Measurements from ENCODE around the gene TRIM45. TPM values are rescaled to one million over a fixed set of nuclear protein-coding genes. Genes with fewer than 3 reads are reported as not detected.

Gene TRIM45
- polyA plus RNA-seq, 1 of the 3 experiments (the other 2 are of a cell fraction): 7.4 TPM

DNA sequence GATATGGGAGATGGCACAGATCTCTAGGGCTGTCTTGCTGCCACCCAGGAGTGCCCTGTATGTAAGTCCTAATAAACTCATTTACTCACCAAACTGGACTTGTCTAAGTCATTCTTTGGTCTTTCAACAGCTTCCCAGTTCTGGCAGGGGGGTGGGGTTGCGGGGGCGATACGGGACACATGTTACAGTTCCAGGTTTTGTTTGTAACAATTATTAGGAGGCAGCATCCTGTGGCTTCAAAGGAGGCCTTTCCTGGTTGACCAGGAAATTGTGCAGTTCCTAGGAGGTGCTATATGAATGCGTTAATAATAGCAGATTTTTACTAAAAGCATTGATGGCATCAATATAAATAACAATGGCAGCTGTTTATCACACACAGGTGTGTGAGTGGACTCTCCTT is 42.7 kb upstream of the TRIM45 start:
- H3K4me1 ChIP-seq (ENCODE audit: control insufficient read depth in 1 of 2, insufficient read depth in 2 of 2, low read depth in 1 of 2, low read length in 1 of 2): no peaks in the 10 kb centered on the region
- no peaks in the 10 kb centered on the region for H3K9me3 ChIP-seq
- no peaks in the 10 kb centered on the region for H3K36me3 ChIP-seq (replicated peaks in 1 of 2; ENCODE audit: control insufficient read depth in 1 of 2, insufficient read depth in 2 of 2, low read length in 1 of 2)
- H3K4me2 ChIP-seq: no peak overlapping the region
- no peak overlapping the region for H2AFZ ChIP-seq (ENCODE audit: low read depth)
- no peaks in the 10 kb centered on the region for H3F3A ChIP-seq (replicated peaks; ENCODE audit: insufficient read depth)
- WGBS (ENCODE audit: low lambda C conversion rate): 92% methylated on average over 4 of the region's 4 CpGs
- CTCF ChIA-PET: interaction anchor here (1.4 to 3.4 kb wide), 3 partner anchors 36 to 120 kb away, joined by 4 to 11 read pairs (median 5); no protein-coding TSS in a partner anchor
- H3K27me3 ChIP-seq (ENCODE audit: insufficient read depth): no peaks in the 10 kb centered on the region
- no peaks in the 10 kb centered on the region for H3K9me2 ChIP-seq
- POLR2A ChIA-PET: no interaction called here
- DNase-seq: no peak
- no peak overlapping the region for H3K4me3 ChIP-seq (ENCODE audit: low read depth in 2 of 2, low read length in 1 of 2)
- TF ChIP-seq EZH2phosphoT487 (IDR thresholded peaks at IDR 0.05; ENCODE audit: borderline replicate concordance, low read depth): no peak
- TF ChIP-seq, protein P1, sequence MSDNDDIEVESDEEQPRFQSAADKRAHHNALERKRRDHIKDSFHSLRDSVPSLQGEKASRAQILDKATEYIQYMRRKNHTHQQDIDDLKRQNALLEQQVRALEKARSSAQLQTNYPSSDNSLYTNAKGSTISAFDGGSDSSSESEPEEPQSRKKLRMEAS (IDR thresholded peaks at IDR 0.05; ENCODE audit: low read depth): no peak
- no peak for TF ChIP-seq FOXJ3 (CRISPR knock-in tag; IDR thresholded peaks at IDR 0.05)
- no peak for TF ChIP-seq MEF2A (IDR thresholded peaks at IDR 0.05; ENCODE audit: borderline replicate concordance, low read depth)
- no peak for TF ChIP-seq RFX5 (IDR thresholded peaks at IDR 0.05; ENCODE audit: low read length)
- TF ChIP-seq EP300 (IDR thresholded peaks at IDR 0.05; ENCODE audit: borderline replicate concordance in 1 of 2, low read depth in 1 of 2, low read length in 1 of 2): no peak
- TF ChIP-seq SIN3A (IDR thresholded peaks at IDR 0.05; ENCODE audit: borderline replicate concordance, low read depth, low read length): no peak
- no peak for TF ChIP-seq CHD2 (IDR thresholded peaks at IDR 0.05; ENCODE audit: low read length, partially characterized antibody)
- TF ChIP-seq NFIC (IDR thresholded peaks at IDR 0.05; ENCODE audit: borderline replicate concordance): no peak
- TF ChIP-seq, protein P2, sequence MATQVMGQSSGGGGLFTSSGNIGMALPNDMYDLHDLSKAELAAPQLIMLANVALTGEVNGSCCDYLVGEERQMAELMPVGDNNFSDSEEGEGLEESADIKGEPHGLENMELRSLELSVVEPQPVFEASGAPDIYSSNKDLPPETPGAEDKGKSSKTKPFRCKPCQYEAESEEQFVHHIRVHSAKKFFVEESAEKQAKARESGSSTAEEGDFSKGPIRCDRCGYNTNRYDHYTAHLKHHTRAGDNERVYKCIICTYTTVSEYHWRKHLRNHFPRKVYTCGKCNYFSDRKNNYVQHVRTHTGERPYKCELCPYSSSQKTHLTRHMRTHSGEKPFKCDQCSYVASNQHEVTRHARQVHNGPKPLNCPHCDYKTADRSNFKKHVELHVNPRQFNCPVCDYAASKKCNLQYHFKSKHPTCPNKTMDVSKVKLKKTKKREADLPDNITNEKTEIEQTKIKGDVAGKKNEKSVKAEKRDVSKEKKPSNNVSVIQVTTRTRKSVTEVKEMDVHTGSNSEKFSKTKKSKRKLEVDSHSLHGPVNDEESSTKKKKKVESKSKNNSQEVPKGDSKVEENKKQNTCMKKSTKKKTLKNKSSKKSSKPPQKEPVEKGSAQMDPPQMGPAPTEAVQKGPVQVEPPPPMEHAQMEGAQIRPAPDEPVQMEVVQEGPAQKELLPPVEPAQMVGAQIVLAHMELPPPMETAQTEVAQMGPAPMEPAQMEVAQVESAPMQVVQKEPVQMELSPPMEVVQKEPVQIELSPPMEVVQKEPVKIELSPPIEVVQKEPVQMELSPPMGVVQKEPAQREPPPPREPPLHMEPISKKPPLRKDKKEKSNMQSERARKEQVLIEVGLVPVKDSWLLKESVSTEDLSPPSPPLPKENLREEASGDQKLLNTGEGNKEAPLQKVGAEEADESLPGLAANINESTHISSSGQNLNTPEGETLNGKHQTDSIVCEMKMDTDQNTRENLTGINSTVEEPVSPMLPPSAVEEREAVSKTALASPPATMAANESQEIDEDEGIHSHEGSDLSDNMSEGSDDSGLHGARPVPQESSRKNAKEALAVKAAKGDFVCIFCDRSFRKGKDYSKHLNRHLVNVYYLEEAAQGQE (IDR thresholded peaks at IDR 0.05; ENCODE audit: low read depth, low read length): no peak
- TF ChIP-seq GATA2 (CRISPR knock-in tag; IDR thresholded peaks at IDR 0.05): no peak
- TF ChIP-seq, protein P3, sequence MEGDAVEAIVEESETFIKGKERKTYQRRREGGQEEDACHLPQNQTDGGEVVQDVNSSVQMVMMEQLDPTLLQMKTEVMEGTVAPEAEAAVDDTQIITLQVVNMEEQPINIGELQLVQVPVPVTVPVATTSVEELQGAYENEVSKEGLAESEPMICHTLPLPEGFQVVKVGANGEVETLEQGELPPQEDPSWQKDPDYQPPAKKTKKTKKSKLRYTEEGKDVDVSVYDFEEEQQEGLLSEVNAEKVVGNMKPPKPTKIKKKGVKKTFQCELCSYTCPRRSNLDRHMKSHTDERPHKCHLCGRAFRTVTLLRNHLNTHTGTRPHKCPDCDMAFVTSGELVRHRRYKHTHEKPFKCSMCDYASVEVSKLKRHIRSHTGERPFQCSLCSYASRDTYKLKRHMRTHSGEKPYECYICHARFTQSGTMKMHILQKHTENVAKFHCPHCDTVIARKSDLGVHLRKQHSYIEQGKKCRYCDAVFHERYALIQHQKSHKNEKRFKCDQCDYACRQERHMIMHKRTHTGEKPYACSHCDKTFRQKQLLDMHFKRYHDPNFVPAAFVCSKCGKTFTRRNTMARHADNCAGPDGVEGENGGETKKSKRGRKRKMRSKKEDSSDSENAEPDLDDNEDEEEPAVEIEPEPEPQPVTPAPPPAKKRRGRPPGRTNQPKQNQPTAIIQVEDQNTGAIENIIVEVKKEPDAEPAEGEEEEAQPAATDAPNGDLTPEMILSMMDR (IDR thresholded peaks at IDR 0.05): no peak
- TF ChIP-seq RCOR1 (IDR thresholded peaks at IDR 0.05; ENCODE audit: low read length): no peak
- TF ChIP-seq TCF12 (IDR thresholded peaks at IDR 0.05): no peak
- TF ChIP-seq POLR2AphosphoS5 (IDR thresholded peaks at IDR 0.05; ENCODE audit: low read depth, low read length): no peak
- TF ChIP-seq, protein P4, sequence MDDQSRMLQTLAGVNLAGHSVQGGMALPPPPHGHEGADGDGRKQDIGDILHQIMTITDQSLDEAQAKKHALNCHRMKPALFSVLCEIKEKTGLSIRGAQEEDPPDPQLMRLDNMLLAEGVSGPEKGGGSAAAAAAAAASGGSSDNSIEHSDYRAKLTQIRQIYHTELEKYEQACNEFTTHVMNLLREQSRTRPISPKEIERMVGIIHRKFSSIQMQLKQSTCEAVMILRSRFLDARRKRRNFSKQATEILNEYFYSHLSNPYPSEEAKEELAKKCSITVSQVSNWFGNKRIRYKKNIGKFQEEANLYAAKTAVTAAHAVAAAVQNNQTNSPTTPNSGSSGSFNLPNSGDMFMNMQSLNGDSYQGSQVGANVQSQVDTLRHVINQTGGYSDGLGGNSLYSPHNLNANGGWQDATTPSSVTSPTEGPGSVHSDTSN (IDR thresholded peaks at IDR 0.05): no peak
- TF ChIP-seq FOSL2 (IDR thresholded peaks at IDR 0.05; ENCODE audit: borderline replicate concordance, low read depth): no peak
- H3K9ac ChIP-seq: no peak overlapping the region
- no peak overlapping the region for H3K27ac ChIP-seq (ENCODE audit: low read depth in 2 of 2, low read length in 1 of 2)
- H4K20me1 ChIP-seq (ENCODE audit: insufficient read depth): no peaks in the 10 kb centered on the region
- H3K79me2 ChIP-seq (ENCODE audit: insufficient read depth): no peaks in the 10 kb centered on the region

Data from SK-N-SH (cell line).